CD4-positive, alpha-beta T cell treated with Interleukin-6 for 4 hours (primary cell): ENCODE measurements around the gene AMIGO1.

Source experiments
- DNase-seq: peaks from one replicate; pipeline ENCODE4 v3.0.0-alpha.2; 2020; ENCODE audit warnings: mixed read lengths

The AMIGO1 gene

GRCh38 chr1:109531826-109532364 lies 22.4 kb upstream of the AMIGO1 start:
- DNase-seq: no peak

GRCh38 chr1:109531380-109531779 lies 21.9 kb upstream of the AMIGO1 start:
- DNase-seq: no peak

GRCh38 chr1:109530457-109531087 lies 21.0 kb upstream of the AMIGO1 start:
- DNase-seq: no peak

GRCh38 chr1:109529881-109530456 lies 20.4 kb upstream of the AMIGO1 start:
- DNase-seq: no peak

- DNase-seq: no peak
Measured at GRCh38 chr1:109528712-109529111, 19.2 kb upstream of the AMIGO1 start.

GRCh38 chr1:109527846-109528695 lies 18.5 kb upstream of the AMIGO1 start:
- no peak for DNase-seq

- DNase-seq: no peak
Measured at GRCh38 chr1:109527098-109527811, 17.7 kb upstream of the AMIGO1 start.

GRCh38 chr1:109523706-109524105 lies 14.2 kb upstream of the AMIGO1 start:
- no peak for DNase-seq

- DNase-seq: no peak
Measured at GRCh38 chr1:109522026-109522425, 12.5 kb upstream of the AMIGO1 start.

GRCh38 chr1:109521002-109521951 lies 11.8 kb upstream of the AMIGO1 start:
- DNase-seq: no peak

- no peak for DNase-seq
Measured at GRCh38 chr1:109517337-109517736, 7.8 kb upstream of the AMIGO1 start.

GRCh38 chr1:109516872-109517271 lies 7.3 kb upstream of the AMIGO1 start:
- DNase-seq: no peak

GRCh38 chr1:109514846-109515245 lies 5.3 kb upstream of the AMIGO1 start:
- no peak for DNase-seq

GRCh38 chr1:109513110-109513710 lies 3.7 kb upstream of the AMIGO1 start:
- no peak for DNase-seq

- DNase-seq: no peak
Measured at GRCh38 chr1:109508873-109509175, 703 bp downstream of the AMIGO1 start.

GRCh38 chr1:109508001-109508872 lies 1.3 kb downstream of the AMIGO1 start:
- no peak for DNase-seq

- DNase-seq: no peak
Measured at GRCh38 chr1:109504974-109505373, 4.6 kb downstream of the AMIGO1 start.

GRCh38 chr1:109503935-109504334 lies 5.6 kb downstream of the AMIGO1 start:
- peak; percentile 22 for DNase-seq

- DNase-seq: peak; percentile 73
Measured at GRCh38 chr1:109502364-109502851, 7.1 kb downstream of the AMIGO1 start.

- no peak for DNase-seq
Measured at GRCh38 chr1:109501644-109502363, 7.7 kb downstream of the AMIGO1 start.
